NB4 (cell line): ENCODE measurements around the gene TPD52L1.

Experiments
- POLR2A ChIP-seq: IDR thresholded peaks from 2 replicates; pipeline ENCODE4 v1.6.1; 2011; ENCODE audit warnings: mild to moderate bottlenecking; ENCODE audit not compliant: insufficient read length; ENCODE audit errors: extremely low read depth
- TF ChIP-seq, protein P1 (sequence below): IDR thresholded peaks from one replicate; pipeline ENCODE4 v1.5.1; 2012; ENCODE audit warnings: low read depth, low read length
- TF ChIP-seq, protein P2 (sequence below): IDR thresholded peaks from 2 replicates; pipeline ENCODE4 v1.6.1; 2011; ENCODE audit warnings: low read depth, low read length

DNA sequence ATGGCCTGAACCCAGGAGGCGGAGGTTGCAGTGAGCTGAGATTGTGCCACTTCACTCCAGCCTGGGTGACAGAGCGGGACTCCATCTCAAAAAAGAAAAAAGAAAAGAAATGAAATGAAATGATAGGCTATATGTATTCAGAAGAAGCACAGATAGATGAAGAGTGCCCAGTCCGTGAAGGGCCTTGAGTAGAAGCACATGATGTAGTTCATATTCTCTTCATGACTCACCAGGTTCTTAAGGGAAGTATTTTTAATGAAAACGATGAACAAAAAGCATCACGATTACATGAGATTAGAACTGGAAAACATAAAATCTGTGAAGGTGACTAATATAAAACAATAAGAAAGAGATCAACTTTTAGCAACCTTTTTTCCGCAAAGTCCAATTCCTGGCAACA lies 29.8 kb downstream of the TPD52L1 start:
- TF ChIP-seq, protein P1, sequence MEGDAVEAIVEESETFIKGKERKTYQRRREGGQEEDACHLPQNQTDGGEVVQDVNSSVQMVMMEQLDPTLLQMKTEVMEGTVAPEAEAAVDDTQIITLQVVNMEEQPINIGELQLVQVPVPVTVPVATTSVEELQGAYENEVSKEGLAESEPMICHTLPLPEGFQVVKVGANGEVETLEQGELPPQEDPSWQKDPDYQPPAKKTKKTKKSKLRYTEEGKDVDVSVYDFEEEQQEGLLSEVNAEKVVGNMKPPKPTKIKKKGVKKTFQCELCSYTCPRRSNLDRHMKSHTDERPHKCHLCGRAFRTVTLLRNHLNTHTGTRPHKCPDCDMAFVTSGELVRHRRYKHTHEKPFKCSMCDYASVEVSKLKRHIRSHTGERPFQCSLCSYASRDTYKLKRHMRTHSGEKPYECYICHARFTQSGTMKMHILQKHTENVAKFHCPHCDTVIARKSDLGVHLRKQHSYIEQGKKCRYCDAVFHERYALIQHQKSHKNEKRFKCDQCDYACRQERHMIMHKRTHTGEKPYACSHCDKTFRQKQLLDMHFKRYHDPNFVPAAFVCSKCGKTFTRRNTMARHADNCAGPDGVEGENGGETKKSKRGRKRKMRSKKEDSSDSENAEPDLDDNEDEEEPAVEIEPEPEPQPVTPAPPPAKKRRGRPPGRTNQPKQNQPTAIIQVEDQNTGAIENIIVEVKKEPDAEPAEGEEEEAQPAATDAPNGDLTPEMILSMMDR = no peak
- TF ChIP-seq, protein P2, sequence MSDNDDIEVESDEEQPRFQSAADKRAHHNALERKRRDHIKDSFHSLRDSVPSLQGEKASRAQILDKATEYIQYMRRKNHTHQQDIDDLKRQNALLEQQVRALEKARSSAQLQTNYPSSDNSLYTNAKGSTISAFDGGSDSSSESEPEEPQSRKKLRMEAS = no peak
- TF ChIP-seq POLR2A = no peak
